Forelimb muscle (tissue), 1 donor: ENCODE results near the gene ATP5F1D. TPM values are rescaled to one million over a fixed set of nuclear protein-coding genes. Genes with fewer than 3 reads are reported as not detected.

ENCODE experiments used
- DNase-seq: peaks from one replicate; pipeline ENCODE4 v3.0.0-alpha.2; 2013; ENCODE audit warnings: low read depth
- polyA plus RNA-seq: library from polyadenylated mRNA; unstranded; fragments of 120-200 nt; gene quantifications from one replicate; pipeline ENCODE4 v1.2.1, GENCODE V29; 2013; ENCODE audit not compliant: insufficient read length

Gene ATP5F1D
- polyA plus RNA-seq, 1 donor = 167 TPM

DNA sequence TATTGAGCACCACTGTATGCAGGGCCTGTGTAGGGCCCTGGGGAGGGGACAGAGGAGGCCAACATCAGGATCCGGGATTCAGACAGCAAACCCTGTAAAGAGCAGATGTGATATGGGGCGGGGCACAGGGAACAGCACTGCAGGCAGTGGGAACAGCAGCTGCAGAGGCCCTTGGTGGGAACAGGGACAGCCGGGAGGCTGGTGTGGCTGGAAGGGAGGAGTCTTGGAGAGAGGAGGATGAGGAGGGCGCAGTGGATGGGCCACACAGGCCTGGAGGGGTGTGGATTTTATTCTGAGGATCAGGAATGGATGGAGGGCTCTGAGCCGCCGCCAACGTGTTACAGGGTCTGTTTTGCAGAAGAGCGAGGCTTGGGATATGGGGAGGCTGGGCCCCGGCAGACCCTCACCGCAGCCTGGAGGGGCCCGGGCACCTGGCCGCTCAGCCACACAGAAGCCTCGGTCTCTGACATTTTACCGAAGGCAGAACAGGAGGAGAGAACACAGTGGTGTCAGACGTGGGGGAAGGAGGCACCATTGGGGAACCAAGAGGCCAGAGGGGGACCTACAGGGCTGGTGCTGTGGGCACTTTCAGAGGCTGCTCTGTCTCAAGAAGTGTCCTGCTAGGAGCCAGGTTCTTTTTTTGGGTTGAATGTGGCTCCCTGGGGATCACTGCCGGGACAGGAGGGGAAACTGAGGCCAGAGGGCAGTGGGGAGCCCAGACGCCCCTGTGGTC, 51.0 kb downstream of the ATP5F1D start:
- no peak for DNase-seq

- DNase-seq = no peak
Observed at GRCh38 chr19:1293782-1294604, 52.4 kb downstream of the ATP5F1D start.

Other genes with a start within 250 kb of the ATP5F1D start
- 0.13 TPM for gene GRIN3B, start 241.3 kb upstream of the ATP5F1D start, polyA plus RNA-seq
- 75.5 TPM for gene TMEM259, start 220.6 kb upstream of the ATP5F1D start, polyA plus RNA-seq
- gene RNU6-2, start 220.2 kb upstream of the ATP5F1D start, polyA plus RNA-seq = not detected
- gene CNN2, start 215.1 kb upstream of the ATP5F1D start, polyA plus RNA-seq = 45.2 TPM
- gene ABCA7, start 201.6 kb upstream of the ATP5F1D start, polyA plus RNA-seq = 20.6 TPM
- 8.4 TPM for gene ARHGAP45, start 174.6 kb upstream of the ATP5F1D start, polyA plus RNA-seq
- gene POLR2E, start 146.4 kb upstream of the ATP5F1D start, polyA plus RNA-seq = 109 TPM
- gene GPX4, start 137.8 kb upstream of the ATP5F1D start, polyA plus RNA-seq = 137 TPM
- gene SBNO2, start 67.5 kb upstream of the ATP5F1D start, polyA plus RNA-seq = 11.6 TPM
- gene STK11, start 36.0 kb upstream of the ATP5F1D start, polyA plus RNA-seq = 50.5 TPM
- gene CBARP, start 3.7 kb upstream of the ATP5F1D start, polyA plus RNA-seq = 1.3 TPM
- 41.7 TPM for gene MIDN, start 6.8 kb downstream of the ATP5F1D start, polyA plus RNA-seq
- 483 TPM for gene CIRBP, start 27.6 kb downstream of the ATP5F1D start, polyA plus RNA-seq
- 13.7 TPM for gene FAM174C, start 33.8 kb downstream of the ATP5F1D start, polyA plus RNA-seq
- 1.1 TPM for gene EFNA2, start 44.1 kb downstream of the ATP5F1D start, polyA plus RNA-seq
- 88.5 TPM for gene NDUFS7, start 142.2 kb downstream of the ATP5F1D start, polyA plus RNA-seq
- gene GAMT, start 159.8 kb downstream of the ATP5F1D start, polyA plus RNA-seq = 218 TPM
- 66.9 TPM for gene DAZAP1, start 165.8 kb downstream of the ATP5F1D start, polyA plus RNA-seq
- gene RPS15, start 196.6 kb downstream of the ATP5F1D start, polyA plus RNA-seq = 1,159 TPM
- gene APC2, start 208.4 kb downstream of the ATP5F1D start, polyA plus RNA-seq = 0.91 TPM
- gene C19orf25, start 237.5 kb downstream of the ATP5F1D start, polyA plus RNA-seq = 16.5 TPM
- 1.4 TPM for gene PCSK4, start 248.6 kb downstream of the ATP5F1D start, polyA plus RNA-seq
- gene REEP6, start 249.4 kb downstream of the ATP5F1D start, polyA plus RNA-seq = 1.3 TPM